ENCODE results near the gene SYT9.

SYT9 gene

GRCh38 chr11:7251836-7252682 lies at the start of gene SYT9:
TSS of gene SYT9 (plus strand) at chr11:7251904. CDS start at chr11:7252187, 283 bp downstream.
- no peak for TF ChIP-seq CTCF (IDR thresholded peaks at IDR 0.05; ENCODE audit: extremely low read depth, missing control alignments)
- DNase-seq (ENCODE audit: low spot score), result peak; percentile 68

- no peak for TF ChIP-seq CTCF (IDR thresholded peaks at IDR 0.05; ENCODE audit: extremely low read depth, missing control alignments)
- no peak for DNase-seq (ENCODE audit: low spot score)
Measured at GRCh38 chr11:7202412-7202811, 49.3 kb upstream of the SYT9 start.

- no peak for TF ChIP-seq CTCF (IDR thresholded peaks at IDR 0.05; ENCODE audit: extremely low read depth, missing control alignments)
- DNase-seq (ENCODE audit: low spot score), result no peak
Measured at GRCh38 chr11:7204778-7205177, 46.9 kb upstream of the SYT9 start.

GRCh38 chr11:7208391-7208790 lies 43.3 kb upstream of the SYT9 start:
- no peak for DNase-seq (ENCODE audit: low spot score)
- TF ChIP-seq CTCF (IDR thresholded peaks at IDR 0.05; ENCODE audit: extremely low read depth, missing control alignments), result no peak

GRCh38 chr11:7219491-7219890 lies 32.2 kb upstream of the SYT9 start:
- no peak for TF ChIP-seq CTCF (IDR thresholded peaks at IDR 0.05; ENCODE audit: extremely low read depth, missing control alignments)

GRCh38 chr11:7220636-7221035 lies 31.1 kb upstream of the SYT9 start:
- DNase-seq (ENCODE audit: low spot score), result no peak

More at GRCh38 chr11:7219491-7219890, 32.2 kb upstream of the SYT9 start:
- DNase-seq (ENCODE audit: low spot score), result no peak

More at GRCh38 chr11:7220636-7221035, 31.1 kb upstream of the SYT9 start:
- no peak for TF ChIP-seq CTCF (IDR thresholded peaks at IDR 0.05; ENCODE audit: extremely low read depth, missing control alignments)

All from GM20000 (cell line).